IMR-90 (cell line): ENCODE measurements around the gene TANGO6.

Experiments
- CHD1 ChIP-seq: IDR thresholded peaks from 2 replicates; pipeline ENCODE4 v1.6.1; 2012; ENCODE audit warnings: low read depth, low read length, improper control_type of control experiment
- MAFK ChIP-seq: IDR thresholded peaks from 2 replicates; pipeline ENCODE4 v1.6.1; 2012; ENCODE audit warnings: low read depth, low read length, improper control_type of control experiment
- MXI1 ChIP-seq: IDR thresholded peaks from 2 replicates; pipeline ENCODE4 v1.6.1; 2012; ENCODE audit warnings: low read depth, mild to moderate bottlenecking, low read length, moderate library complexity, borderline replicate concordance
- POLR2A ChIP-seq: IDR thresholded peaks from 2 replicates; pipeline ENCODE4 v1.6.1; 2012; ENCODE audit warnings: mild to moderate bottlenecking, low read depth, low read length
- RAD21 ChIP-seq: IDR thresholded peaks from 2 replicates; pipeline ENCODE4 v1.6.1; 2012; ENCODE audit warnings: low read length, improper control_type of control experiment
- TF ChIP-seq, protein P1 (sequence below): conservative IDR thresholded peaks from 2 replicates; pipeline ENCODE4 v1.5.1; 2012; ENCODE audit warnings: mild to moderate bottlenecking, low read depth, low read length, improper control_type of control experiment

DNA sequence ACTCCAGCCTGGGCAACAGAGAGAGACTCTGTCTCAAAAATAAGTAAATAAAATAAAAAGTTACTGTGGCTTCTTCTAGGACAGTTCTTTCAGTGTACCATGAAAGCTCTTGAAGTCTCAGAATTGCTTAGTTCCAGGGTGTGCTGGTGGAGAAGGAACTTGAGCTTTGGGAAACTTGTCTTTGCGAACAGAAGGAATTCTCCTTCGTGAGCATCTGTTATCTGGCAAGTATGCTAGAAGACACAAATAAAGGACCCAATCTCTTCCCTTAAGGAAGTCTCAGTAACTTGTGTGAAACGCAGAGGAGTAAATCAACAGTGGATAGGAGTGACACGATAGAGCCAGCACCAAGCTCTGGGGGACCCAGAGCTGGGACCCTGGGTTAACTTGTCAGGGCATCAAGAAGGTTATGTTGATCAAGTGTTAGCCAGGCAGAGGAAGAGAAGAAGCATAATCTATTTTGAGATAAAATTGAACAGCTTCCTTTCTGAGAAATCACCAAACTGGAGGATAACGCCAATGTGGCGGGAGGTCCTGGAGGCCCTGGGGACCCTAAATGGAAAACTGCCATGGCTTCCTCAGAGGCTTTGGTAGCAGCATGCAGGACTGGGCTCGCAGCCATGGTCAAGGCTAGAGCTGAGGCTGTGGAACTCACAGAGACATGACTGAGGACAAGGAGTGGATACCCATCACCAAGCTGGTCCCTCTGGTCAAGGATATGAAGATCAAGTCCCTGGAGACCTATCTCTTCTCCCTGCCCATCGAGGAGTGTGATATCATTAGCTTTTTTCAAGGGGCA is 190.0 kb downstream of the TANGO6 start:
- TF ChIP-seq, protein P1, sequence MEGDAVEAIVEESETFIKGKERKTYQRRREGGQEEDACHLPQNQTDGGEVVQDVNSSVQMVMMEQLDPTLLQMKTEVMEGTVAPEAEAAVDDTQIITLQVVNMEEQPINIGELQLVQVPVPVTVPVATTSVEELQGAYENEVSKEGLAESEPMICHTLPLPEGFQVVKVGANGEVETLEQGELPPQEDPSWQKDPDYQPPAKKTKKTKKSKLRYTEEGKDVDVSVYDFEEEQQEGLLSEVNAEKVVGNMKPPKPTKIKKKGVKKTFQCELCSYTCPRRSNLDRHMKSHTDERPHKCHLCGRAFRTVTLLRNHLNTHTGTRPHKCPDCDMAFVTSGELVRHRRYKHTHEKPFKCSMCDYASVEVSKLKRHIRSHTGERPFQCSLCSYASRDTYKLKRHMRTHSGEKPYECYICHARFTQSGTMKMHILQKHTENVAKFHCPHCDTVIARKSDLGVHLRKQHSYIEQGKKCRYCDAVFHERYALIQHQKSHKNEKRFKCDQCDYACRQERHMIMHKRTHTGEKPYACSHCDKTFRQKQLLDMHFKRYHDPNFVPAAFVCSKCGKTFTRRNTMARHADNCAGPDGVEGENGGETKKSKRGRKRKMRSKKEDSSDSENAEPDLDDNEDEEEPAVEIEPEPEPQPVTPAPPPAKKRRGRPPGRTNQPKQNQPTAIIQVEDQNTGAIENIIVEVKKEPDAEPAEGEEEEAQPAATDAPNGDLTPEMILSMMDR, result no peak
- TF ChIP-seq POLR2A (no peak), MAFK (no peak), CHD1 (no peak), RAD21 (no peak), MXI1 (no peak)
